ENCODE results near the gene SLC6A1. TPM values are rescaled to one million over a fixed set of nuclear protein-coding genes. Genes with fewer than 3 reads are reported as not detected.

Gene SLC6A1
- polyA plus RNA-seq, 2 donors: 6.9 to 12.7 TPM

DNA sequence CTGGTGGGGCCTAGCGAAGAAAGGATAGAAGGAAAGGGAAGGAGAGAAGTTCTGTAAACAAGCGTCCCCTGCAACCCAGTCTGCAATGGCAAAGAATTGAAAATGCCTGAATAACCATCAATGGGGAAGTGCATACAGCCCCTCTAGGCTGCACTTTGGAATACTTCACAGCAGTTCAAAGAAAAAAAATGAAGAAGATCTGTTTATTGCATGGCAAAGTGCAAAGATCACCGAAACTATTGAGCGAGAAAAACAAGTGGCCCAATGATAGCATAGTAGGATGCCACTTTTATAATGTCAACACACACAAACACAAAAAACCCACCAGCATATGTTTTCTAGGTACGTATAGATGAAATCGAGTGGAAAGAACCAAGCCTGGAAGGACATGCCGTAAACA, 13.6 kb upstream of the SLC6A1 start:
- WGBS, 2 donors: 93 to 95% methylated on average over 7 of the region's 7 CpGs

DNA sequence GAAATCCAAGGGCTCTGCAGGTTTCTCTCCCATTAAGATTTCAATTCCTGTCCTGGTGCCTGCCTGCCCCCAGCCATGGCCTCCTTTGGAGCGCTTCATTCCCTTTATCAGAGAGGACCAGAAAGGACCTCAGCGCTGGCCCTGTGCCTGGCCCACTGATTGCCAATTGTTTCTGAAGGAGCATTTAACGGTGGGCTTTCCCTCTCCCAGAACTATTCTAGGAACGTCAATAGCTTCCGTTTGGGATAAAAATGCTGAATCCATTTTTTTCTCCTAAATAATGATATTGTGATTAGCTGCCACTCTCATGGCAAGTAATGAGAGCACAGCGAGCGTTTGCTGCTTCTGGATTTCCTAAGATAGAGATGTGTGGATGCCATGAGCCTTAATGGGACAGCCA, 12.2 kb upstream of the SLC6A1 start:
- Histone ChIP-seq H3K9me3 (ENCODE audit: control insufficient read depth in 2 of 2, insufficient read depth in 1 of 2, low read depth in 1 of 2, low read length in 1 of 2) (peaks cover 0 to 4% of the 10 kb centered on the region in 2 donors), H3K27ac (ENCODE audit: low read depth in 2 of 2, low read length in 1 of 2) (no peak overlapping the region), H3K4me1 (ENCODE audit: control insufficient read depth in 2 of 2, insufficient read depth in 2 of 2, low read length in 1 of 2) (peaks cover 0 to 2% of the 10 kb centered on the region in 2 donors), H3K4me3 (ENCODE audit: low read depth in 1 of 2, low read length in 2 of 2) (no peak overlapping the region), H3K36me3 (ENCODE audit: control insufficient read depth in 2 of 2, insufficient read depth in 2 of 2, low read length in 1 of 2) (no peaks in the 10 kb centered on the region), H3K27me3 (ENCODE audit: control insufficient read depth in 1 of 2, insufficient read depth in 2 of 2, low read length in 2 of 2) (no peaks in the 10 kb centered on the region)
- 76 to 83% methylated on average over 7 of the region's 7 CpGs for WGBS, 2 donors

More for the DNA sequence above, 13.6 kb upstream of the SLC6A1 start:
- no peak overlapping the region for H3K4me3 ChIP-seq (ENCODE audit: low read depth in 1 of 2, low read length in 2 of 2)
- H3K36me3 ChIP-seq (ENCODE audit: control insufficient read depth in 2 of 2, insufficient read depth in 2 of 2, low read length in 1 of 2): no peaks in the 10 kb centered on the region
- no peak overlapping the region for H3K27ac ChIP-seq (ENCODE audit: low read depth in 2 of 2, low read length in 1 of 2)
- peaks cover 0 to 2% of the 10 kb centered on the region in 2 donors for H3K4me1 ChIP-seq (ENCODE audit: control insufficient read depth in 2 of 2, insufficient read depth in 2 of 2, low read length in 1 of 2)
- H3K9me3 ChIP-seq (ENCODE audit: control insufficient read depth in 2 of 2, insufficient read depth in 1 of 2, low read depth in 1 of 2, low read length in 1 of 2): peaks cover 0 to 4% of the 10 kb centered on the region in 2 donors
- H3K27me3 ChIP-seq (ENCODE audit: control insufficient read depth in 1 of 2, insufficient read depth in 2 of 2, low read length in 2 of 2): no peaks in the 10 kb centered on the region

DNA sequence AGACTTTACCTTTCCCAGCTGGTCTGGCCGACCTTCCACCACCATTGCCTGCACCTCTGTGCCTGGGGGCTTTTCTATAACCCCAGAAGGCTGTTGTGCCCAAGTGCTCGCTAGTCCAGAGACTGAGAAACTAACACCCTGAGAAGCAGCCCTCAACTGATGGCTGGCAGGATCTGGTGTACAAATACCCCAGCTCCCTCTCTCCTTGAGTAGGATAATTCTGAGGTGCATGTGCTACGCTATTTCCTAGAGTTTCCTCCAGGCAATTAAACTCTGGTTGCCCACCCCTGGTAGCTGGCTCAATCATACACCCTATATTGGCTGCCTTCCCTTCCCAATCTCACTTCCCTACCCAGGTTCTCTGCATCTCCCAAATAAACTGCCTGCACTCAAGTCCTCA, 11.5 kb upstream of the SLC6A1 start:
- H3K27ac ChIP-seq (ENCODE audit: low read depth in 2 of 2, low read length in 1 of 2): no peak overlapping the region
- H3K36me3 ChIP-seq (ENCODE audit: control insufficient read depth in 2 of 2, insufficient read depth in 2 of 2, low read length in 1 of 2): no peaks in the 10 kb centered on the region
- H3K9me3 ChIP-seq (ENCODE audit: control insufficient read depth in 2 of 2, insufficient read depth in 1 of 2, low read depth in 1 of 2, low read length in 1 of 2): no peaks in the 10 kb centered on the region
- H3K4me1 ChIP-seq (ENCODE audit: control insufficient read depth in 2 of 2, insufficient read depth in 2 of 2, low read length in 1 of 2): peaks cover 0 to 2% of the 10 kb centered on the region in 2 donors
- WGBS, 2 donors: 76% methylated on average over 3 of the region's 3 CpGs
- no peaks in the 10 kb centered on the region for H3K27me3 ChIP-seq (ENCODE audit: control insufficient read depth in 1 of 2, insufficient read depth in 2 of 2, low read length in 2 of 2)
- H3K4me3 ChIP-seq (ENCODE audit: low read depth in 1 of 2, low read length in 2 of 2): no peak overlapping the region

DNA sequence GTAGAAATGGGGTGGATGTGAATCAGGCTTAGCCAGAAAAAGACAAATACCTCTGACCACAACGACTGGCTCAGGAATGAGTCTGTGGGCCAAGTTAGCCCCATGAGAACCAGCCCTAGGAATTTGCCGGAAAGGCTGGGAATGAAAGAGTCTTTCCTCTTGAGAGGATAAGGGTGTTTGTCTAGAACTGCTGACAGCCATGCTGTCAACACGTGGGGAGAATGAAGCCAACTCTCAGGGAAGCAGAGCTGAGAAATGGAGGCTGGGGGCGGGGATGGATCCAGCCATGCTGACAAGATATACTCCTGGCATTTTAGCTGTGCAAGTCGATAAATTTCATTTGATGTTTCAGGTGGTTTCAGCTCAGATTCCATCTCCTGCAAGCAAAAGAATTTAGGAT, 10.6 kb upstream of the SLC6A1 start:
- Histone ChIP-seq H3K36me3 (ENCODE audit: control insufficient read depth in 2 of 2, insufficient read depth in 2 of 2, low read length in 1 of 2) (no peaks in the 10 kb centered on the region), H3K27ac (ENCODE audit: low read depth in 2 of 2, low read length in 1 of 2) (no peak overlapping the region), H3K4me1 (ENCODE audit: control insufficient read depth in 2 of 2, insufficient read depth in 2 of 2, low read length in 1 of 2) (peaks cover 0 to 2% of the 10 kb centered on the region in 2 donors), H3K27me3 (ENCODE audit: control insufficient read depth in 1 of 2, insufficient read depth in 2 of 2, low read length in 2 of 2) (no peaks in the 10 kb centered on the region), H3K9me3 (ENCODE audit: control insufficient read depth in 2 of 2, insufficient read depth in 1 of 2, low read depth in 1 of 2, low read length in 1 of 2) (no peaks in the 10 kb centered on the region), H3K4me3 (ENCODE audit: low read depth in 1 of 2, low read length in 2 of 2) (no peak overlapping the region)
- WGBS, 2 donors: 64 to 69% methylated on average over 5 of the region's 5 CpGs

DNA sequence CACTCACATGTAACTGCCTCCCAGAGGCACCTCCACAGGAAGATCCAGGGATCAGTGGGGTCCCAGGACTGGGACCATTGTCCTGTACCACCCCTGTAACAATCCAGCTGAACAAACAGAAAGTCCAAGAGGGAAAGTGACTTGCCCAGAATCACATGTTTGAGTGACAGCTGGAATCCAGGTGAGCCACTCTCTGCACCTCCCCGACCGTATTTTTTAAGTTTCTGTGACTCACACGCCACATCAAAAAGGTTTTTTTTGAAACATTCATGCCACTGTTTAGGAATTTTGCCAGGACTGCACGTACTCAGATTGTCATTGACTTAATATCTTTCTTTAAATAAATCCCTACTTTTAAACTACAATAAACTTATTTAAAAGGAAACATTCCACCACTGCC, 9.8 kb upstream of the SLC6A1 start:
- 3 to 6% methylated on average over 4 of the region's 4 CpGs for WGBS, 2 donors
- no peaks in the 10 kb centered on the region for H3K27me3 ChIP-seq (ENCODE audit: control insufficient read depth in 1 of 2, insufficient read depth in 2 of 2, low read length in 2 of 2)
- H3K27ac ChIP-seq (ENCODE audit: low read depth in 2 of 2, low read length in 1 of 2): peak overlapping the region in 1 of 2 donors; percentile 71
- H3K4me3 ChIP-seq (ENCODE audit: low read depth in 1 of 2, low read length in 2 of 2): no peak overlapping the region
- no peaks in the 10 kb centered on the region for H3K9me3 ChIP-seq (ENCODE audit: control insufficient read depth in 2 of 2, insufficient read depth in 1 of 2, low read depth in 1 of 2, low read length in 1 of 2)
- peaks cover 0 to 2% of the 10 kb centered on the region in 2 donors for H3K4me1 ChIP-seq (ENCODE audit: control insufficient read depth in 2 of 2, insufficient read depth in 2 of 2, low read length in 1 of 2)
- no peaks in the 10 kb centered on the region for H3K36me3 ChIP-seq (ENCODE audit: control insufficient read depth in 2 of 2, insufficient read depth in 2 of 2, low read length in 1 of 2)

DNA sequence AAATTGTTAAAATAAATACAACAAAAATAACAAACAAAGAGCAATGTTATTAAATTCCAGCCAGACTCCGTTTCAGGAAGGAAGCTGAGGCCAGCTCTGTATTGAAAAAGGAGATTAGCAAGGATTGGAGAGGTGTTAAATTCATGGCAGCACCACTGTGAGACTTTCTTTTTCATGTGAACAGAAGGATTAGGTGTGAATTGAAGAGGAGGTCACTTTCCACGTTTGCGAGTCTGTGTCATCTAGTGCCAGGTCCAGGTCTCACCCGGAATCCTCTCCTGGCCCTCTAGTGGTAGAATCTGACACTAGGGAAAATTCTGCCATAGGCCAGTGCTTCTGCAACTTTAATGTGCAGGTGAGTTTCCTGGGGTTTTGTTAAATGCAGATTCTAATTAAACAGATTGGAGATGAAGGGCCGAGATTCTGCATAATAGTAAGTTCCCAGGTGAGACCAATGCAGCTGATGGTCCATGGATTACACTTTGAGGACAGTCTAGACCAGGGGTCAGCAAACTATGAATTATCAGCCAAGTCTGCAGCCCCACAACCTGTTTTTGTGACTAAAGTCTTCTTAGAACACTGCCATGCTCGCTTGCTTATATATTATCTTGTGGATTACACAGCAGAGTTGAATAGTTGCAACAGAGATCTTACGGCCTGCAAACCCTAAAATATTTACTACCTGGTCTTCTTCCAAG, 9.2 kb upstream of the SLC6A1 start:
- H3K36me3 ChIP-seq (ENCODE audit: control insufficient read depth in 2 of 2, insufficient read depth in 2 of 2, low read length in 1 of 2): no peaks in the 10 kb centered on the region
- H3K27ac ChIP-seq (ENCODE audit: low read depth in 2 of 2, low read length in 1 of 2): peak overlapping the region in 1 of 2 donors; percentile 21
- H3K27me3 ChIP-seq (ENCODE audit: control insufficient read depth in 1 of 2, insufficient read depth in 2 of 2, low read length in 2 of 2): no peaks in the 10 kb centered on the region
- WGBS, 2 donors: 22 to 25% methylated on average over 7 of the region's 7 CpGs
- H3K4me1 ChIP-seq (ENCODE audit: control insufficient read depth in 2 of 2, insufficient read depth in 2 of 2, low read length in 1 of 2): peaks cover 0 to 2% of the 10 kb centered on the region in 2 donors
- no peak overlapping the region for H3K4me3 ChIP-seq (ENCODE audit: low read depth in 1 of 2, low read length in 2 of 2)
- no peaks in the 10 kb centered on the region for H3K9me3 ChIP-seq (ENCODE audit: control insufficient read depth in 2 of 2, insufficient read depth in 1 of 2, low read depth in 1 of 2, low read length in 1 of 2)

DNA sequence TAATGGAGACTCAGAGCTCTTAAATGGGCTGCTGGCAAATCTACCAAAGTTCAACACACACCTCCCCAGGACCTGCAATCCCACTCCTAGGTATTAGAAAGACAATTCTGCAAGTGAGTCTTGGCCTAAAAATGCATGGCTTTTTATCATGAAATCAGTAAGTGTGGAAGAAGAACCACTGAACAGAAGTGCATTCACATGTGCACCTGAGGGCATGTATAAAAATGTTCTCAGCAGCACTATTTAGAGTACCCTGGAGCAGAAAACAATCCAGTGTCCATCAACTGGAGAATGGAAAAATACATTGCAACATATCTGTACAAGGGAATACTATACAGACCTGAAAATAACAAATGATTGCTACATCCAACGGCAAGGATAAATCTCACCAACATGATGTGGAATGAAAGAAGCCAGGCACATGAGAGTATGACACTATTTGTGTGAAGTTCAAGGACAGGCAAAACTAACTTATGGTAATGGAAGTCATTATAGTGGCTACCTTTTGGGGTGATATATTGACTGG, 8.1 kb upstream of the SLC6A1 start:
- Histone ChIP-seq H3K4me3 (ENCODE audit: low read depth in 1 of 2, low read length in 2 of 2) (no peak overlapping the region), H3K9me3 (ENCODE audit: control insufficient read depth in 2 of 2, insufficient read depth in 1 of 2, low read depth in 1 of 2, low read length in 1 of 2) (no peaks in the 10 kb centered on the region), H3K27me3 (ENCODE audit: control insufficient read depth in 1 of 2, insufficient read depth in 2 of 2, low read length in 2 of 2) (no peaks in the 10 kb centered on the region), H3K36me3 (ENCODE audit: control insufficient read depth in 2 of 2, insufficient read depth in 2 of 2, low read length in 1 of 2) (no peaks in the 10 kb centered on the region), H3K4me1 (ENCODE audit: control insufficient read depth in 2 of 2, insufficient read depth in 2 of 2, low read length in 1 of 2) (peaks cover 0 to 2% of the 10 kb centered on the region in 2 donors), H3K27ac (ENCODE audit: low read depth in 2 of 2, low read length in 1 of 2) (no peak overlapping the region)
- WGBS, 2 donors: 83 to 88% methylated on average over 1 of the region's 1 CpG

DNA sequence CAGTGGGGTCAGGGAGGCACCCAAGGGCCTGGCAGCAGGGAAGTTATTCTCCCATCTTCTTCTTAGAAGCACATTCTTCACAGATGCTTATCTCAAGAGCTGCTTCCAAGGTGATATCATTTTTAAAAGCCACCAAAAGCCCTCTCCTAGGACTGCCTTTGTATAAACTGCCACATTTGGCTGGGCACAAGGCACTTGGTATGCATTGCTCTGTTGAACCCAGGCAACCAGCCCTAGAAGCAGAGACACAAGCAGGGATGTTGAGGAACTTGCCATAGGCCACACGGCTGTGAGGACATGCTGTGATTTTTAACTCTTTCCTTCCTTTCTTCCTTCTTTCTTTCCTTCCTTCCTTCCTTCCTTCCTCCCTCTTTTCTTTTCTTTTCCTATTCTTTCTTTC, 7.4 kb upstream of the SLC6A1 start:
- Histone ChIP-seq H3K4me1 (ENCODE audit: control insufficient read depth in 2 of 2, insufficient read depth in 2 of 2, low read length in 1 of 2) (peaks cover 0 to 2% of the 10 kb centered on the region in 2 donors), H3K4me3 (ENCODE audit: low read depth in 1 of 2, low read length in 2 of 2) (no peak overlapping the region), H3K36me3 (ENCODE audit: control insufficient read depth in 2 of 2, insufficient read depth in 2 of 2, low read length in 1 of 2) (no peaks in the 10 kb centered on the region), H3K27me3 (ENCODE audit: control insufficient read depth in 1 of 2, insufficient read depth in 2 of 2, low read length in 2 of 2) (no peaks in the 10 kb centered on the region), H3K27ac (ENCODE audit: low read depth in 2 of 2, low read length in 1 of 2) (no peak overlapping the region), H3K9me3 (ENCODE audit: control insufficient read depth in 2 of 2, insufficient read depth in 1 of 2, low read depth in 1 of 2, low read length in 1 of 2) (no peaks in the 10 kb centered on the region)
- WGBS, 2 donors: 47 to 52% methylated on average over 1 of the region's 1 CpG

DNA sequence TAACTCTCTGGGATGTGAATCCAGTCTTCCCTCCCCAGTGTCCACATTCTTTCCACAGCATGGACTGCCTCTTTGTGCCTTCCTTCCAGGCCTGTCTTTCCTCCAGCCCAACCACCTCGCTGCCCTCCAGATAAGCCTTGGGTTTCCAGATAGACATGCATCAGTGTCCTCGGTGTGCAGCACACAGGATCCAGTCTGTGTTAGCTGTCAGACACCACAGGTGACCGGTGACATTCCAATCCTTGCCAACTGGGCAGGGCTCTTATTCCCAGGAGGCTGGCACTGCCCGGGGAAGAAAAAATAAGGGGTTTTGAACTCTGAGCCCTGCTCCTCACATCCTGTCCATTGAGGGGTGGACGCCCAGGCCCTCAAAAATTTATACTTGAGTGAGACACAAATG, 6.0 kb upstream of the SLC6A1 start:
- WGBS, 2 donors: 87 to 88% methylated on average over 5 of the region's 5 CpGs
- peaks cover 0 to 2% of the 10 kb centered on the region in 2 donors for H3K4me1 ChIP-seq (ENCODE audit: control insufficient read depth in 2 of 2, insufficient read depth in 2 of 2, low read length in 1 of 2)
- H3K27me3 ChIP-seq (ENCODE audit: control insufficient read depth in 1 of 2, insufficient read depth in 2 of 2, low read length in 2 of 2): no peaks in the 10 kb centered on the region
- no peak overlapping the region for H3K4me3 ChIP-seq (ENCODE audit: low read depth in 1 of 2, low read length in 2 of 2)
- no peaks in the 10 kb centered on the region for H3K9me3 ChIP-seq (ENCODE audit: control insufficient read depth in 2 of 2, insufficient read depth in 1 of 2, low read depth in 1 of 2, low read length in 1 of 2)
- no peaks in the 10 kb centered on the region for H3K36me3 ChIP-seq (ENCODE audit: control insufficient read depth in 2 of 2, insufficient read depth in 2 of 2, low read length in 1 of 2)
- no peak overlapping the region for H3K27ac ChIP-seq (ENCODE audit: low read depth in 2 of 2, low read length in 1 of 2)
